Bronchial smooth muscle cell (primary cell): ENCODE data around the gene ABL1. TPM values are rescaled to one million over a fixed set of nuclear protein-coding genes. Genes with fewer than 3 reads are reported as not detected.

Source experiments
- total RNA-seq: library from RNA; depleted of rRNA; stranded (reverse); fragments of >200 nt; gene quantifications from 2 replicates; pipeline ENCODE4 v1.2.1, GENCODE V29; 2014

ABL1 gene
- total RNA-seq: 49.6 and 58.5 TPM in 2 replicates

GRCh38 chr9:130834371-130835336 lies at the start of gene ABL1:
ABL1 (plus strand) TSS chr9:130835254; CDS start chr9:130835447, 193 bp downstream.

GRCh38 chr9:130896233-130897014 lies 61.4 kb downstream of the ABL1 start, which contains the start of gene QRFP:
QRFP (minus strand) TSS chr9:130896812; CDS start chr9:130893838, 2,974 bp downstream.

Other genes starting within 250 kb of the ABL1 start
- gene PRDM12, start 170.7 kb upstream of the ABL1 start, total RNA-seq: not detected in 2 replicates
- 18.6 and 25.6 TPM in 2 replicates for gene EXOSC2, start 141.5 kb upstream of the ABL1 start, total RNA-seq
- not detected in 2 replicates for gene QRFP, start 61.6 kb downstream of the ABL1 start, total RNA-seq
- gene FIBCD1, start 104.0 kb downstream of the ABL1 start, total RNA-seq: 6.7 and 9.3 TPM in 2 replicates
- gene LAMC3, start 173.9 kb downstream of the ABL1 start, total RNA-seq: 0.09 TPM in 1 of 2 replicates, not detected in the other